Skeletal muscle tissue (tissue), 4 donors: ENCODE data around the gene MKNK1. TPM values are rescaled to one million over a fixed set of nuclear protein-coding genes. Genes with fewer than 3 reads are reported as not detected.

Experiments
- H3K27ac ChIP-seq: one replicate; pipeline ENCODE4 v1.7.0; 2013; ENCODE audit warnings: mild to moderate bottlenecking, low read depth, low read length, inconsistent platforms
- H3K27me3 ChIP-seq, 3 donors: one replicate each; pipeline ENCODE4 v1.7.0; 2013; ENCODE audit warnings: low read length in 3 of 3; ENCODE audit not compliant: control insufficient read depth in 3 of 3, insufficient read depth in 3 of 3
- H3K36me3 ChIP-seq, 3 donors: one replicate each; pipeline ENCODE4 v1.7.0; 2013; ENCODE audit warnings: low read length in 3 of 3; ENCODE audit not compliant: control insufficient read depth in 3 of 3, insufficient read depth in 3 of 3
- H3K4me1 ChIP-seq, 3 donors: one replicate each; pipeline ENCODE4 v1.7.0; 2013; ENCODE audit warnings: low read length in 3 of 3, mild to moderate bottlenecking in 3 of 3; ENCODE audit not compliant: control insufficient read depth in 3 of 3, insufficient read depth in 3 of 3
- H3K4me3 ChIP-seq, 3 donors: one replicate each; pipeline ENCODE4 v1.7.0; 2013; ENCODE audit warnings: low read length in 3 of 3
- H3K9ac ChIP-seq, 3 donors: one replicate each; pipeline ENCODE4 v1.7.0; 2013; ENCODE audit warnings: low read length in 3 of 3, mild to moderate bottlenecking in 3 of 3, moderate library complexity in 2 of 3, low read depth in 1 of 3
- H3K9me3 ChIP-seq, 3 donors: one replicate each; pipeline ENCODE4 v1.7.0; 2013; ENCODE audit warnings: low read length in 3 of 3; ENCODE audit not compliant: control insufficient read depth in 3 of 3
- total RNA-seq: library from RNA; depleted of rRNA; stranded (reverse); fragments of >200 nt; gene quantifications from one replicate; pipeline ENCODE4 v1.2.3, GENCODE V29; 2014
- donor health status: Osteomylitis.

Gene MKNK1
- total RNA-seq, 1 donor from 2014 or later: 20.4 TPM

- Histone ChIP-seq H3K4me1 (peaks cover under 1 to 3% (median 2%) of the 10 kb centered on the region in 3 donors), H3K4me3 (no peak overlapping the region), H3K36me3 (no peaks in the 10 kb centered on the region), H3K9me3 (no peaks in the 10 kb centered on the region), H3K9ac (no peak overlapping the region), H3K27ac (no peak overlapping the region), H3K27me3 (no peaks in the 10 kb centered on the region)
These were observed 18.3 kb upstream of the MKNK1 start for GRCh38 chr1:46622344-46622743.

GRCh38 chr1:46621930-46622329 lies 17.9 kb upstream of the MKNK1 start:
- H3K4me1 ChIP-seq: peaks cover 4 to 7% (median 6%) of the 10 kb centered on the region in 3 donors
- no peak overlapping the region for H3K4me3 ChIP-seq
- no peaks in the 10 kb centered on the region for H3K27me3 ChIP-seq
- H3K9ac ChIP-seq: no peak overlapping the region
- H3K36me3 ChIP-seq: no peaks in the 10 kb centered on the region
- H3K27ac ChIP-seq: no peak overlapping the region
- H3K9me3 ChIP-seq: no peaks in the 10 kb centered on the region

DNA sequence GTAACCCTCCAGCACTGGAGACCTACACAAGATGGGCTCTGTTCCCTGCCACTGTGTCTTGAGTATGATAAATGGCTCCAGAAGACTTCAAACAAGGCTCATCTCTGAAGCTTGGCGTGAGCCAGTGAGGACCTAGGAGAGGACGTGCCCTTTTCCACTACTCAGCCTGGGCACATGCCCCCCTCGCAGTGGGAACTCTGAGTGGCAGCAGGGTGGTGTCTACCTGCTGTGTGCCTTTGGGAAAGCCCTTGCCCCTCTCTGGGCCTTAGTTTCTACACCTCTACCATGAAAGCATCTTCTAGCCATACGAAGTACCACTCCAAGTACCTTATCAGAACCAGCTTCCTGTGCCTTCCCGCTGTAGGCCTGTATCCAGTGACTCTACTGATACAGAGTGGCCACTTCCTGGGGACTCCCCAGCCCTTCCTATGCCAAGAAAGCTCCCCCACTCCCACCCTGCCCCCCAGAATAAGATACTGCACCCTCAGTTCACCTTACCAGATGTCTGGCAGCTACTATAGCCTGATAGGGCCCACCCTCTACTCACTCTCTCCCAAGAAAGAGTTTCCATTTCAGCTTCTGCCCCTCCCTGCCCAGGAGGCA lies 15.7 kb upstream of the MKNK1 start:
- Histone ChIP-seq H3K36me3 (no peaks in the 10 kb centered on the region), H3K27ac (no peak overlapping the region), H3K4me1 (peaks cover 18 to 26% (median 21%) of the 10 kb centered on the region in 3 donors), H3K9ac (no peak overlapping the region), H3K27me3 (no peaks in the 10 kb centered on the region), H3K9me3 (no peaks in the 10 kb centered on the region), H3K4me3 (no peak overlapping the region)

DNA sequence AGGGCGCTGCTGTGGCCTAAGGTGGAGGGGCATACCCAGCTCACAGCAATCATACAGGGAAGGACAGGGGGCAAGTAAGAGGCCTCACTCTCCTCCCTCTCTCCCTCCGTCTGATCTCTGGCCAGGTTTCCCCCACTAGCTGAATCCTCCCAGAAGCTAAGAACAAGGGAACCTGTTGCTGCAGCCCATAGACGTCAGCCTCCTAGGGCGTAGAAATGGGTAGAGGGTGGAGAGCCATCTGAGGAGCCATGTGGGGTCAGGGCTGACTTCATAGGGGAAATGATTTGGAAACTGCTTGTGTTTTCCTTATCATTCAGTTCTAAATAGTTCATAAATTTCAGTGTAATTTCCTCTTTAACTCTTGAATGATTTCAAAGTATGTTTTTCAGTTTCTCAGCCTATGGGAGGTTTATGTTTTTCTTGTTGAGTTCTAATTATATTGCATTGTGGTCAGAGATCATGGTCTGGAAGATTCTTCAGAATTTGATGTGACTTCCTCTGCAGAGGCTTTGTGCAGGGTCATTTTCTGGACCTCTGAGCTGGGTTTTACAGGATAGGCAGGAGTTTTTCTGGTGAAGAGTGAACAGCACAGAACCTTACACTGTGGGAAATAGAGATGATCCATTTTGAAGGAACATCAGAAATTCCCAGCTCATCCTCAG lies 14.8 kb upstream of the MKNK1 start:
- peaks cover 26 to 34% (median 30%) of the 10 kb centered on the region in 3 donors for H3K4me1 ChIP-seq
- H3K27me3 ChIP-seq: no peaks in the 10 kb centered on the region
- no peak overlapping the region for H3K9ac ChIP-seq
- no peaks in the 10 kb centered on the region for H3K36me3 ChIP-seq
- H3K27ac ChIP-seq: no peak overlapping the region
- H3K9me3 ChIP-seq: no peaks in the 10 kb centered on the region
- no peak overlapping the region for H3K4me3 ChIP-seq

- Histone ChIP-seq H3K27me3 (no peaks in the 10 kb centered on the region), H3K4me1 (peaks cover 36 to 43% (median 41%) of the 10 kb centered on the region in 3 donors), H3K27ac (no peak overlapping the region), H3K9ac (peak overlapping the region in 1 of 3 donors; percentile 96), H3K9me3 (no peaks in the 10 kb centered on the region), H3K4me3 (no peak overlapping the region), H3K36me3 (peaks cover 0 to 2% (median 0%) of the 10 kb centered on the region in 3 donors)
These were observed 13.8 kb upstream of the MKNK1 start for GRCh38 chr1:46617833-46618232.

DNA sequence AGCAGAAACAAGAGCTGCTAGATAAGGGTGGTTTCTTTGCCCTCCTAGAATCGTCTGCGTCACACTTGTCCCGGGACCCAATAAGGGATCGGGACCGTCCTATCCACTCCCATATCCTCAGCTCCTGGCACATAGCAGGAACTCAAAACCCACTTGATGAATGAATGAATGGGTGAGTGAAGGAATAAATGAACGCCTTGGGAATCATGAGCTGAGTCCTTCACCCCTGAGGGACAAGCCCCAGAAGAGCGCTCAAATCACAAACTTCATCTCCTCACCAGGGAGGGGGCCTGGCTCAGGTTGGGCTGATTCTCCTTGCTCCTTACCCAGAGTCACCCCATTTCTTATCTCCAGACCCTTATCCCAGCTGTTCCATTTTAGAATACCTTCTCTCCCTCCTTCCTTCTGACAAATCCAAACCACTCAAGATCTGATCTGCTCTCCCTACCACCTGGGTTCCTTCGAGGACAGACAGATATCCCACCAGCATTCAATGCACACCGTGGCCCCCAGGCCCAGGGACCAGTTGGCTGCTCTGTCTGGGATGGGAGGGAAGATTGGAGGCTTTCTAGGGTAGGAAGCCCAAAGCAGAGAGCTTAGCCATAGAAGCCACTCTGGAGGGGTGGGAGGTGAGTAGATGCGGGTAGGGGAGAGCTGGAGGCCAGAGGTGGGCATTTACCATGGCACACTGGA lies 13.2 kb upstream of the MKNK1 start:
- peak overlapping the region; percentile 85 to 94 (median 89) for H3K4me3 ChIP-seq
- peaks cover 40 to 46% (median 44%) of the 10 kb centered on the region in 3 donors for H3K4me1 ChIP-seq
- H3K9me3 ChIP-seq: no peaks in the 10 kb centered on the region
- H3K36me3 ChIP-seq: peaks cover 0 to 3% (median 2%) of the 10 kb centered on the region in 3 donors
- H3K27ac ChIP-seq: peak overlapping the region; percentile 90
- peak overlapping the region; percentile 89 to 96 (median 90) for H3K9ac ChIP-seq
- no peaks in the 10 kb centered on the region for H3K27me3 ChIP-seq

GRCh38 chr1:46616277-46617107 lies 12.4 kb upstream of the MKNK1 start, which contains the start of gene MOB3C:
Gene MOB3C (minus strand): TSS chr1:46616811. CDS start chr1:46613321, 3,490 bp downstream.
- Histone ChIP-seq H3K4me3 (peak within 1 kb of the TSS; percentile 85 to 94 (median 89)), H3K36me3 (peaks cover 0 to 9% (median 3%) of the 10 kb centered on the region in 3 donors), H3K9me3 (no peaks in the 10 kb centered on the region), H3K27ac (peak within 1 kb of the TSS; percentile 90), H3K9ac (peak within 1 kb of the TSS; percentile 89 to 96 (median 90)), H3K27me3 (no peaks in the 10 kb centered on the region), H3K4me1 (peaks cover 48 to 53% (median 51%) of the 10 kb centered on the region in 3 donors)

- Histone ChIP-seq H3K36me3 (peaks cover 0 to 10% (median 3%) of the 10 kb centered on the region in 3 donors), H3K9ac (peak overlapping the region; percentile 89 to 96 (median 90)), H3K4me3 (peak overlapping the region; percentile 85 to 94 (median 89)), H3K27ac (peak overlapping the region; percentile 90), H3K9me3 (no peaks in the 10 kb centered on the region), H3K27me3 (no peaks in the 10 kb centered on the region), H3K4me1 (peaks cover 53 to 59% (median 57%) of the 10 kb centered on the region in 3 donors)
These were observed 11.7 kb upstream of the MKNK1 start for GRCh38 chr1:46615735-46616134.

- Histone ChIP-seq H3K27me3 (no peaks in the 10 kb centered on the region), H3K4me1 (peaks cover 53 to 59% (median 57%) of the 10 kb centered on the region in 3 donors), H3K4me3 (peak overlapping the region; percentile 85 to 94 (median 89)), H3K9me3 (no peaks in the 10 kb centered on the region), H3K9ac (peak overlapping the region; percentile 45 to 96 (median 90)), H3K36me3 (peaks cover 0 to 11% (median 4%) of the 10 kb centered on the region in 3 donors), H3K27ac (peak overlapping the region; percentile 90)
These were observed 11.0 kb upstream of the MKNK1 start for GRCh38 chr1:46615088-46615487.
